HepG2 (cell line): Measurements from ENCODE around the gene PTCRA. TPM values are rescaled to one million over a fixed set of nuclear protein-coding genes. Genes with fewer than 3 reads are reported as not detected.

Experiments
- ATAC-seq: fragments of 200-7000 bp; cut with Tn5 transposase; 3 replicates; pipeline ENCODE4 v1.9.1; 2020; ENCODE audit warnings: mild to moderate bottlenecking, moderate library complexity
- Bru-seq: library from RNA; stranded (reverse); fragments of 400-500 nt; gene quantifications from one replicate; lab custom pipeline; 2021; lab: Mats Ljungman, UMichigan
- BruChase-seq, 2 experiments: library from RNA; stranded (reverse); fragments of 400-500 nt; gene quantifications; one replicate each; lab custom pipeline; 2021; lab: Mats Ljungman, UMichigan
- BruUV-seq: library from RNA; stranded (reverse); fragments of 400-500 nt; replicated peaks from 2 replicates; lab custom pipeline; 2021; lab: Mats Ljungman, UMichigan
- CTCF ChIA-PET: fragments of 300-600 bp; formaldehyde crosslinking; extraction: SDS; loops from one replicate; lab custom pipeline; 2021; ENCODE audit warnings: low total read pairs, inconsistent platforms, low intra/inter-chr PET ratio; lab: Yijun Ruan, JAX
- POLR2A ChIA-PET: fragments of 350-600 bp; sonication (Branson Sonifier 250); formaldehyde crosslinking; loops from one replicate; lab custom pipeline; 2020; ENCODE audit warnings: antibody characterized with exemption, inconsistent platforms; lab: Yijun Ruan, JAX
- DNase-seq: peaks from one replicate; pipeline ENCODE4 v3.0.0-alpha.2; 2015; ENCODE audit warnings: low spot score
- FAIRE-seq: peaks from 3 replicates; lab custom pipeline; 2011; peaks lifted over from hg19 to GRCh38; lab: Jason Lieb, UNC
- H2AFZ ChIP-seq: one replicate; pipeline ENCODE4 v1.6.1; 2011; ENCODE audit warnings: low read length, inconsistent platforms
- H3K27ac ChIP-seq: fragments of 300-600 bp; 3 replicates; pipeline ENCODE4 v1.8.0; 2011; ENCODE audit warnings: mixed run types, mild to moderate bottlenecking, mixed read lengths, low read length, inconsistent platforms; ENCODE audit not compliant: insufficient read depth; ENCODE audit errors: extremely low read length
- H3K27me3 ChIP-seq, 2 experiments: fragments of 200-600 bp in 1 of 2; 2 replicates in 1 of 2; 3 replicates in 1 of 2; pipeline versions ENCODE4 v1.6.0 to v1.8.0; 2011; ENCODE audit warnings: low read length in 2 of 2, mild to moderate bottlenecking in 2 of 2, moderate library complexity in 2 of 2, inconsistent platforms in 1 of 2; ENCODE audit not compliant: insufficient read depth in 2 of 2, control insufficient read depth in 1 of 2
- H3K36me3 ChIP-seq, 2 experiments: fragments of 200-600 bp in 1 of 2; replicated peaks in 1 of 2; 2 replicates in 1 of 2; 3 replicates in 1 of 2; pipeline versions ENCODE4 v1.5.1 to v1.8.0; 2011; ENCODE audit warnings: low read length in 2 of 2, inconsistent platforms in 1 of 2; ENCODE audit not compliant: insufficient read depth in 2 of 2, control insufficient read depth in 1 of 2
- H3K4me1 ChIP-seq: 2 replicates; pipeline ENCODE4 v1.5.1; 2012; ENCODE audit warnings: low read length, inconsistent platforms; ENCODE audit not compliant: insufficient read depth
- H3K4me2 ChIP-seq: 2 replicates; pipeline ENCODE4 v1.6.0; 2011; ENCODE audit warnings: low read depth, low read length, inconsistent platforms
- H3K4me3 ChIP-seq, 3 experiments: fragments of 200-600 bp in 1 of 3; sonication (generic), shearing (Covaris generic) in 1 of 3; replicated peaks in 1 of 3; 2 replicates each; pipeline ENCODE4 v1.5.1; 2011 to 2016; ENCODE audit warnings: low read length in 3 of 3, inconsistent platforms in 2 of 3, low read depth in 2 of 3, mild to moderate bottlenecking in 2 of 3, control low read depth in 1 of 3, mixed read lengths in 1 of 3; ENCODE audit not compliant: insufficient read depth in 1 of 3
- H3K79me2 ChIP-seq: one replicate; pipeline ENCODE4 v1.6.1; 2011; ENCODE audit warnings: low read length, inconsistent platforms; ENCODE audit not compliant: insufficient read depth
- H3K9ac ChIP-seq: 2 replicates; pipeline ENCODE4 v1.6.0; 2011; ENCODE audit warnings: mild to moderate bottlenecking, low read depth, low read length, inconsistent platforms; ENCODE audit not compliant: insufficient read depth
- H3K9me3 ChIP-seq: 2 replicates; pipeline ENCODE4 v1.5.1; 2012; ENCODE audit warnings: mild to moderate bottlenecking, low read length
- H4K20me1 ChIP-seq: 2 replicates; pipeline ENCODE4 v1.6.0; 2011; ENCODE audit warnings: inconsistent platforms, mild to moderate bottlenecking, low read length, moderate library complexity; ENCODE audit not compliant: insufficient read depth
- MTA1 ChIP-seq: sonication (generic); formaldehyde crosslinking; IDR thresholded peaks from 2 replicates; pipeline ENCODE4 v1.4.0; 2020; ENCODE audit warnings: missing genetic modification reagents, mild to moderate bottlenecking, borderline replicate concordance
- PHB2 ChIP-seq: fragments of 450-650 bp; IDR thresholded peaks from 2 replicates; pipeline ENCODE4 v1.6.1; 2018; ENCODE audit not compliant: partially characterized antibody
- ZBTB34 ChIP-seq: sonication (generic); formaldehyde crosslinking; IDR thresholded peaks from 2 replicates; pipeline ENCODE4 v1.8.0; 2022; ENCODE audit warnings: mild to moderate bottlenecking, missing genetic modification reagents
- ZNF260 ChIP-seq: sonication (generic); formaldehyde crosslinking; IDR thresholded peaks from 2 replicates; pipeline ENCODE4 v1.4.0; 2020; ENCODE audit warnings: missing genetic modification reagents, low read depth, mild to moderate bottlenecking, borderline replicate concordance
- ZNF687 ChIP-seq: sonication (generic); formaldehyde crosslinking; IDR thresholded peaks from 2 replicates; pipeline ENCODE4 v1.5.1; 2020; ENCODE audit warnings: mild to moderate bottlenecking, missing genetic modification reagents, moderate library complexity
- ZNF792 ChIP-seq: IDR thresholded peaks from 2 replicates; pipeline ENCODE4 v1.6.1; 2016
- ZZZ3 ChIP-seq: sonication (generic); formaldehyde crosslinking; IDR thresholded peaks from 2 replicates; pipeline ENCODE4 v1.4.0; 2020; ENCODE audit warnings: missing genetic modification reagents, mild to moderate bottlenecking, borderline replicate concordance
- WGBS: methylation state at CpG from one replicate; pipeline ENCODE4 v1.1.6; 2017; ENCODE audit warnings: low lambda C conversion rate; 5-methylcytosine and 5-hydroxymethylcytosine counted together
- in situ Hi-C: cut with HindIII; loops from 2 replicates; pipeline ENCODE4 v1.10.0; 2017; ENCODE audit warnings: low pct_unique_long_range_greater_than_20kb; ENCODE audit not compliant: extremely low pct_ligation_motif_present
- intact Hi-C: fragments of 100-400 bp; cut with micrococcal nuclease; formaldehyde crosslinking; loops from one replicate; pipeline ENCODE4 v1.10.0; 2022; ENCODE audit not compliant: unreplicated experiment
- long read RNA-seq, 2 experiments: library from RNA in 1 of 2; library from polyadenylated mRNA in 1 of 2; stranded (forward) in 1 of 2; unstranded in 1 of 2; transcript quantifications; one replicate each; pipeline ENCODE4 v2.0.0, GENCODE V29; 2019 to 2022
- polyA minus RNA-seq, 3 experiments: library from RNA; depleted of rRNA, polyadenylated mRNA; stranded (reverse); fragments of >200 nt; gene quantifications; 2 replicates each; pipeline ENCODE4 v1.2.3, GENCODE V29; 2011; ENCODE audit warnings: low replicate concordance in 1 of 3
- polyA plus RNA-seq, 8 experiments: library from polyadenylated mRNA; depleted of rRNA in 3 of 8; stranded (reverse) in 7 of 8; unstranded in 1 of 8; fragments of >200 nt; fragmentation: Illumina TruSeq in 4 of 8; extraction: Trizol in 4 of 8; gene quantifications; 2 replicates each; pipeline versions ENCODE4 v1.2.1 to v1.2.3, GENCODE V29; 2011 to 2016; ENCODE audit warnings: low read depth in 4 of 8, missing spikeins in 1 of 8, mixed read lengths in 1 of 8; ENCODE audit not compliant: insufficient read depth in 1 of 8
- total RNA-seq, 5 experiments: library from RNA; depleted of rRNA; stranded (reverse); fragments of >200 nt; fragmentation: Illumina TruSeq; extraction: Trizol; gene quantifications; 2 replicates each; pipeline ENCODE4 v1.2.3, GENCODE V29; 2016; ENCODE audit warnings: low read depth in 1 of 5

Gene PTCRA
- total RNA-seq (2016; rRNA removed; fragmentation: Illumina TruSeq; extraction: Trizol) = not detected in 2 replicates
- not detected in 2 replicates for total RNA-seq (2016; cell fraction: cytosol; rRNA removed; fragmentation: Illumina TruSeq; extraction: Trizol; ENCODE audit: low read depth)
- not detected in 2 replicates for total RNA-seq (2016; cell fraction: insoluble cytoplasmic fraction; rRNA removed; fragmentation: Illumina TruSeq; extraction: Trizol)
- not detected in 2 replicates for total RNA-seq (2016; cell fraction: membrane; rRNA removed; fragmentation: Illumina TruSeq; extraction: Trizol)
- not detected in 2 replicates for total RNA-seq (2016; cell fraction: nucleus; rRNA removed; fragmentation: Illumina TruSeq; extraction: Trizol)
- not detected in 2 replicates for polyA plus RNA-seq (2011; rRNA removed)
- polyA plus RNA-seq (2011; cell fraction: cytosol; rRNA removed) = not detected in 2 replicates
- polyA plus RNA-seq (2011; cell fraction: nucleus; rRNA removed) = 0.12 and 0.51 TPM in 2 replicates
- polyA plus RNA-seq (2012) = not detected in 2 replicates
- not detected in 2 replicates for polyA plus RNA-seq (2016; cell fraction: cytosol; fragmentation: Illumina TruSeq; extraction: Trizol; ENCODE audit: low read depth)
- not detected in 2 replicates for polyA plus RNA-seq (2016; cell fraction: insoluble cytoplasmic fraction; fragmentation: Illumina TruSeq; extraction: Trizol; ENCODE audit: low read depth)
- not detected in 2 replicates for polyA plus RNA-seq (2016; cell fraction: membrane; fragmentation: Illumina TruSeq; extraction: Trizol; ENCODE audit: low read depth)
- polyA plus RNA-seq (2016; cell fraction: nucleus; fragmentation: Illumina TruSeq; extraction: Trizol; ENCODE audit: insufficient read depth, low read depth) = not detected in 2 replicates
- not detected in 2 replicates for polyA minus RNA-seq (2011; rRNA and poly(A)+ RNA removed; ENCODE audit: low replicate concordance)
- polyA minus RNA-seq (2011; cell fraction: cytosol; rRNA and poly(A)+ RNA removed) = not detected in 2 replicates
- not detected in 2 replicates for polyA minus RNA-seq (2011; cell fraction: nucleus; rRNA and poly(A)+ RNA removed)
- Bru-seq, nascent RNA = percentile 8 among the genes with signal in this experiment
- BruChase-seq, experiment 1, labeled RNA remaining after a 6-hour chase = percentile 18 among the genes with signal in this experiment
- percentile 20 among the genes with signal in this experiment for BruChase-seq, experiment 2, labeled RNA remaining after a 2-hour chase
- long read RNA-seq, experiment 1 = 0 reads
- long read RNA-seq, experiment 2 = 0 reads

- Histone ChIP-seq H3K27ac (no peak within 1 kb of the TSS), H3K4me2 (peak within 1 kb of the TSS; percentile 0; the same call in 1 of the 2 replicates), H4K20me1 (no peaks in the 10 kb centered on the region), H3K9ac (no peak within 1 kb of the TSS), H3K4me1 (peaks cover 49% of the 10 kb centered on the region), H3K27me3 (peaks cover 0 to 2% of the 10 kb centered on the region in 2 experiments; a peak in 2 of 5 replicates), H3K4me3 (no peak within 1 kb of the TSS), H3K79me2 (no peaks in the 10 kb centered on the region), H2AFZ (peak within 1 kb of the TSS; percentile 44), H3K9me3 (no peaks in the 10 kb centered on the region), H3K36me3 (no peaks in the 10 kb centered on the region; a peak in 1 of 5 replicates)
- BruUV-seq = no TSS peak
- ChIA-PET CTCF (no interaction called here), POLR2A (interaction anchor here (1.2 to 1.4 kb wide), 2 partner anchors 14 to 69 kb away, joined by 3 to 8 read pairs; partner anchors contain the start of genes CNPY3 and PPP2R5D)
- DNase-seq (no peak), FAIRE-seq (no peak), ATAC-seq (peak; percentile 16)
- intact Hi-C loops (no loop called here), in situ Hi-C loops (no loop called here)
- WGBS = 45% methylated on average over 4 of the region's 10 CpGs
- TF ChIP-seq ZNF260 (CRISPR knock-in tag) (no peak), ZNF792 (no peak), ZBTB34 (CRISPR knock-in tag) (no peak), ZNF687 (CRISPR knock-in tag) (peak; percentile 30; the same call in 1 of the 2 replicates), ZZZ3 (CRISPR knock-in tag) (no peak), MTA1 (CRISPR knock-in tag) (peak; percentile 45; the same call in 1 of the 2 replicates), PHB2 (no peak)
These were observed at the start of gene PTCRA for GRCh38 chr6:42915732-42916131. Gene PTCRA (plus strand): TSS chr6:42916053. CDS start chr6:42916070, 17 bp downstream.
